G401 (cell line): ENCODE data around the gene SLC4A1. TPM values are rescaled to one million over a fixed set of nuclear protein-coding genes. Genes with fewer than 3 reads are reported as not detected.

ENCODE experiments used
- DNase-seq: peaks from one replicate; pipeline ENCODE4 v3.0.0-alpha.2; 2015; ENCODE audit warnings: low spot score
- in situ Hi-C: cut with HindIII; loops from 2 replicates; pipeline ENCODE4 v1.10.0; 2016; ENCODE audit warnings: low sequenced_read_pairs, mixed read lengths
- total RNA-seq: library from RNA; depleted of rRNA; stranded (reverse); fragments of >200 nt; shearing (Covaris generic); gene quantifications from 2 replicates; pipeline ENCODE4 v1.2.3, GENCODE V29; 2014; rRNA removed

Gene SLC4A1
- total RNA-seq: not detected in 2 replicates

DNA sequence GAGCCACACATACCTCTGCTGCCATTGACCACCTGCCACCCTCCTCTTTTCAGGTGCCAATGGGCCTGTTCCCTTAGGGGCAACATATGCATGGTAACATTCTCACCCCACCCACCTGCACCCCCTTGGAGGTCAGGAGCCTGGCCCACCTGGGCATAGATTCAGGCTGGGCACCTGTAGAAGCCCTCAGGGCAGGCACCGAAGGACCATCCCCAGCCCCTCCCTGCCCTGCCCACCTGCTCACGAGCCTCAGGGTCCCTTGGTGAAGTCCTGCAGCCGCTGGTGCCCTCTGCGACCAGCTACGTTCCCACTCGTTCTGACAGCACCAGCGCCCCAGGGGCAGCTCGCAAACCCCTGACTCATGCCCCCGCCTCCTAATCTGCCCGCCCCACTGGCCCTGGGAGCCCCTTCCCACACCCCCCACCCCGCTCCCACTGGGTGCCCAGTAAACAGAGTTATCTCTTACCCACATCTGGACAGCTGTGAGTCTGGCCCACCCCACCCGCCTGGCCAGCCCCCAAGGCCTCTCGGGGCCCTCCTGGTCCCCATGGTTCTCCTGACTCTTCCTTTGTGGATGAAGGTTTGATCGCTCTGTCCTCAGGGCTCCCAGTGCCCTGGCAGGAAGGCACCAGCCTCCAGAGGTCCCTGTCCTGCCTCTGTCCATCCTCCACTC, at the start of gene SLC4A1:
Gene SLC4A1, minus strand, starts transcription at position 318 of the 673 bp plus-strand sequence. CDS start 5,269 bp downstream, outside the sequence.
- DNase-seq: no peak
- in situ Hi-C loops: no loop called here

DNA sequence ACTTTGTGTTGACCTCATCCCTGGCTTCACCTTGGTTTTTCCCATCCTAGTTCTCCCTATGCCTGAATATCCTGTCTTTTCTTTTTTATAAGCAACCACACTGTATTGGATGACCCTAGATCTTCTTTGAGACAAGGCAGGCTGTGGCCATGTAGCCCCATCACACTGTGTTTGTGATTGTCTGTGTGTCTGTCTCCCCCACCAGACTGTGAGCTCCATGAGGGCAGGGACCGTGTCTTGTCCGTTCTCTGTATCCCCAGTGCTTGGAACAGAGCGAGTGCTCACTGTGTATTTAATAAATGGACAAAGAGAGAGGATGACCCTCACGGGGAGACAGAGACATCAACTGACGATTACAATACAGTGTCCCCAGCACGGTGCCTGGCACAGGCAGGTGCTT, 49.6 kb upstream of the SLC4A1 start:
- DNase-seq: no peak
- in situ Hi-C loops: no loop called here

DNA sequence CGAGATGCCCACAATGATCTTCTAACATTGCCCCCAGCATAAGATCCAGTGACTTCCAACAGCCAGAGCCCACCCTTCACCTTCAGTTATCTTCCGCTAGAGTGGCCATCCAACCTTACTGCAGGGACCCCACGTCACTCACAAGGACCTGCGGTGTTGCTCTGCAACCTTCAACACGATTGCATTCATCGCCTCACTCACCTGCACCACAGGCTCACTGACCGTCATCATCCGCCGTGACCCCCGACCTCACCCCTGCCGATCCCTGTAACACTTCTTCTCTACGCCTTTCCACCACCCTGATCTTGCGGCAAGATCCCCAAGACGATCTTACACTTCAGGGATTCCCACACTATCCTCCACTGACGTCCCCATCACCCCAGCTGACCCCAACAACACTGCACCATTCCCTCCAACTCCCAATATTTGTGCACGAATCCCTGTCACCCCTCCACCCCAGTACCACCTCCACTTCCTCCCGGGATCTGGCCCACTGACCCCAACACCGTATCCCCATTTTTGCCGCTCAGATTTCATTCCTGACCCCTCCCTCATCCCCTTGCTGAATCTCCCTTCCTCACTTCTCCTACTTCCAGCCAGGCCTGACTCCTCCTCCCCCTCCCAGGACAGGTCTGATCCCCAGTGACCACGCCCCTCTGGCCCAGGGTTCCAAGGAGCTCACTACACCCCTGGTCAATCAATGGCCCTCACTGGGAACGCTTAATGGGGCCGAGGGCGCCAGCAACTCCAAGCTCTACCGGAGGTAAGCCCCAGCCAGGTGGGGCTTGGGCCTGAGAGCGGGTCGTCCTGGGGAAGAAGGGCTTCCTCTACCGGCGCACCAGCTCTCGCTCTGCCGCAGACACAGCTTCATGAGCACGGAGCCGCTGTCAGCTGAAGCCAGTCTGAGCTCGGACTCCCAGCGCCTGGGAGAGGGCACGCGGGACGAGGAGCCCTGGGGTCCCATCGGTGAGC, 48.1 kb upstream of the SLC4A1 start:
- no peak for DNase-seq
- in situ Hi-C loops: no loop called here

GRCh38 chr17:44314869-44315661, 47.1 kb upstream of the SLC4A1 start:
- in situ Hi-C loops: no loop called here
- DNase-seq: peak; percentile 43

- in situ Hi-C loops: no loop called here
- no peak for DNase-seq
Measured at GRCh38 chr17:44314524-44314868, 46.6 kb upstream of the SLC4A1 start.

DNA sequence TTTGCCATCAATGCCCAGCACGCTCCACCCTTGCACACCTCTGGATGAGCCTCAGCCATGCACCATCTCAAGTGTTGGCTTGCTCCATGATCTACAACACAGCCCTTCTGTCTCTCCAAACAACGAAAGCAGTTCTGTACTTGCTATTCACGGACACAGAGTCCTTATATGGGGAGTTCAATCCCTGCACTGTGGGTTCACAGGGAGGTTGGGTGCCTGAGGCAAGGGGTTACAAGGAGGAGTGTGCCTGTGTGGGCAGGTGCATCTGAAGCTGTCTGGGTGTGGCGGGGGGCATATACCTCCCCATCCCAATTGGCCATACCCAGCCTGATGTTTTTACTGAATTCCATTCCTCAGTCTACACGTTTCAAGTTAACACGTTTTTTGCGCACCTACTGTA, 46.1 kb upstream of the SLC4A1 start:
- in situ Hi-C loops: no loop called here
- no peak for DNase-seq

DNA sequence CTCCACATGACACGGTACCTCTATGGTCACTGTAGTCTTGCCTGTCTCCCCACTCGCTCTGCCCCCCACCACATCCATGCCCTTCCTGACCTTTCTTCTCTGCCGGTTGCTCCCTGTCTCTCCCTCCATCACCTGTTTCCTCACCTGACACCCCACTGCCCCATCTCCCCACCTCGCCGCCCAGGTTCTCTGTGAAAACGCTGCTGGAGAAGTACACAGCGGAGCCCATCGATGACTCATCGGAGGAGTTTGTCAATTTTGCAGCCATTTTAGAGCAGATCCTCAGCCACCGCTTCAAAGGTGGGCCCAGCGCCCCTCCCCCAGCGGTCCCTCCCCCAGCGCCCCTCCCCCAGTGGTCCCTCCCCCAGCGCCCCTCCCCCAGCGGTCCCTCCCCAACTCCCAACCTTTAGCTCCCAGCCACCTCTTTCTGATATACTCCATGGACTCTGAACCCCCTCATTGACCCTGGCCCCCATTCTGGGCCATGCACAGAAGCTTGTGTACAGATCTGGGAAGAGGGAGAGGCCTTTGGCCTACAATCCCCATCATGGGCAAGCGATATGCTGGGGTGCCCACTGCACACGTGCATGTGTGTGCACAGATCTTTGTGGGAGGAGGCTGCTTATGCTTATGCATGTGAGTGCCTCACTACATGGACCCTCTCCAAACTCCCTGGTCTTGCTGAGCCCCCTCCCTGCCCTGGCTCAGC, 44.6 kb upstream of the SLC4A1 start:
- in situ Hi-C loops: no loop called here

GRCh38 chr17:44311562-44312181, 43.7 kb upstream of the SLC4A1 start:
- DNase-seq: no peak
- in situ Hi-C loops: no loop called here

More for the DNA sequence above, 44.6 kb upstream of the SLC4A1 start:
- DNase-seq: no peak

DNA sequence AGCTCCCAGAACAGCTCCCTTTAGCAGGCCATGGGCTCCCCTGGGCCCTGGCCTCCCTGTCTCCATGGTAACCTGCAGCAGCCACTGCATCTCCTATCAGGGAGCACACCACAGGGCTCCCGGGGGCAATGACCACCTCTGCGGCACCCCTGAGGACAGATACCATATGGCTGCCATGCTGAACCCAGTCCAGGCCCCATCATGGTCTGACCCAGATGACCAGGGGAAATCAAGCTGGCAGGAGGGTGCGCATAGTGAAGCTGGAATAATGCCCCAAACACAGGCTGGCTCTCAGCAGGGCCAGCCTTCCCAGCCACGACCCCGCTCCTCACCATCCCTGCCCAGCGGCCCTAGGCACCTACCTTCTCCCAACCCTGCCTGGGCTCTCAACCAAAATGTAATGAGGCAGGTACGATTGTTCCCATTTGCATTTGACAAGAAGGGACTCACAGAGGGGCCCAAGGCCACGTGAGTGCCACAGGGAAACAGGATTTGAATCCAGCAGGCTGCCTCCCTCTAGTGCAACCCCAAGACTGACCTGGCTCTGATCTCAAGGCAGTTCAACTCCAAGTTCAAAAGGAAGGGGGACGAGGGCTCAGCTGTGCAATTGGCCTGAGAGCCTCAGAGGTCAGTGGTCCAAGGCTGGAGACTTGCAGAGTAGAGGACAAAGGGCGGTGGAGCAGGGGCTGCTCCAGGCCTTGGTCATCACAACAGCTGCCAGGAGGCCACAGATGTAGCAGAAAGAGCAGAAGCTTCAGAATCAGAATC, 42.9 kb upstream of the SLC4A1 start:
- in situ Hi-C loops: no loop called here
- DNase-seq: peak; percentile 80

GRCh38 chr17:44310188-44310587, 42.3 kb upstream of the SLC4A1 start:
- in situ Hi-C loops: no loop called here
- no peak for DNase-seq

GRCh38 chr17:44309472-44309871, 41.5 kb upstream of the SLC4A1 start:
- in situ Hi-C loops: no loop called here
- no peak for DNase-seq

DNA sequence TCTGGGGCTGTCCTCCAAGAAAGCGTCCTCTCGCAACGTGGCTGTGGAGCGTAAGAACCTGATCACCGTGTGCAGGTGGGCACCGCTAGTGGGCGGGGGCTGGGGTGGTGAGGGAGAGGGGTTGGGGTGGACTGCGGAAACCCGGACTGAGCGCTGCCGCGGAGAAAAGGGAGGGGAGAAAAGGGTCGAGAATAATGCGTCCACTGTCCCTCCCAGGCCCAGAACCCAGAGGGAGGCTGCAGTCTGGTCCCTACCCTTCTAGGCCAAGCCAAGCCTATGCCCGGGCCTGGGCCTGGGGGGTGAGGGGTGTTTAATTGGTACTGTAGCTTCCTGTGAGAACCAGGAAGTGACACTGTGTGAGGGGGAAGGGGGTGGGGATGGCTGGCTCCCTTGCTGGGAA, 40.9 kb upstream of the SLC4A1 start:
- in situ Hi-C loops: no loop called here
- DNase-seq: peak; percentile 62

GRCh38 chr17:44308320-44308818, 40.4 kb upstream of the SLC4A1 start, which contains the start of gene RUNDC3A:
Gene RUNDC3A, plus strand, starts transcription at chr17:44308601. Its CDS starts 232 bp downstream, at chr17:44308833.
- peak; percentile 95 for DNase-seq
- in situ Hi-C loops: no loop called here

- peak; percentile 75 for DNase-seq
- in situ Hi-C loops: no loop called here
Measured at GRCh38 chr17:44307387-44308186, 39.7 kb upstream of the SLC4A1 start.

- in situ Hi-C loops: no loop called here
- no peak for DNase-seq
Measured at GRCh38 chr17:44304651-44305050, 36.7 kb upstream of the SLC4A1 start.

DNA sequence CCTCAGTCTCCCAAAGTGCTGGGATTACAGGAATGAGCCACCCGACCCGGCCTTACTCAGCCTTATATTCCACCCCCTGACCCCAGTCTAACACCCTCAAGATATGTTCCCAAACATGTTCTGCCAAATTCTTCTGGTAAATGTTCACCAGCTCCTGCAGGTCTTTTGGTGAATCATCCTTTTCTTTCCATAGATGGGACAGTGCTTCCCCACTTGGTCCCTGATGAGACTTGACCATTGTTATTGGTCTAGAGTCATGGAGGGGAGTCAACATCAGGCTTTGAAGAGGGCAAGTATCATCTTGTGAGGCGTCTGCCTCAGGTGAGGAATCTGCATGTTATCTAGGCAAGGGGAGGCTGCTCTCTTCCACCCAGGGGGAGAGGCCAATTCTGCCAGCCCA, 30.0 kb upstream of the SLC4A1 start:
- DNase-seq: no peak
- in situ Hi-C loops: no loop called here
